ENCODE measurements around the gene RAB28. TPM values are rescaled to one million over a fixed set of nuclear protein-coding genes. Genes with fewer than 3 reads are reported as not detected.

The RAB28 gene
- total RNA-seq, 1 experiment from 2014 or later = 12.1 TPM

DNA sequence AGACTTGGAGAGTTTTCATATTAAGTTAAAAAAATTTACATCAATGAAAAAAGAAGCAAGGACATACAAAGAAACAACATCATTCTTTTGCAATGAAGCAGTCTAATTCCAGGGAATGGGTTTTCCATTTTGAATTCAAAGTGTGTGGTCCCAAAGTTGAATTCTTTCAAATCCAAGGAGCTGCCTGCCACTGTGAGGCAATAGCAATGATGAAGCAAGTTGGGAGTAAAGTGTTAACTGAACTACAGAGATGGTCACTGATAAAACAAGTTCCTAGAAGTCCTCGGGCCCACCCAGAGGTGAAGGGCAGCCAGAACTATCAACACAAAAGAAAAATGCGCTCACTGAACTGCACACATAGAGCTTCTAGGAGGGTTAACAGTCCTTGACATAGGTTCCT lies 115.9 kb downstream of the RAB28 start:
- H4K20me1 ChIP-seq (ENCODE audit: insufficient read depth) = no peaks in the 10 kb centered on the region
- H3K27me3 ChIP-seq (ENCODE audit: insufficient read depth, low read length) = no peaks in the 10 kb centered on the region
- ATAC-seq (no peak), DNase-seq (ENCODE audit: low read depth, low spot score) (no peak)
- no peak overlapping the region for H3K4me2 ChIP-seq (ENCODE audit: low read length)
- no peaks in the 10 kb centered on the region for H3K4me1 ChIP-seq (ENCODE audit: control insufficient read depth in 1 of 2, insufficient read depth in 2 of 2, low read length in 2 of 2)
- POLR2A ChIA-PET = no interaction called here
- H3K9ac ChIP-seq (ENCODE audit: low read length) = no peak overlapping the region
- H3K79me2 ChIP-seq (ENCODE audit: insufficient read depth, low read length) = no peaks in the 10 kb centered on the region
- CTCF ChIA-PET = no interaction called here
- no peaks in the 10 kb centered on the region for H3K9me2 ChIP-seq (ENCODE audit: insufficient read depth)
- H3K4me3 ChIP-seq (replicated peaks in 1 of 2; ENCODE audit: low read depth in 1 of 2, low read length in 2 of 2) = no peak overlapping the region
- H3K27ac ChIP-seq (ENCODE audit: low read depth, low read length) = no peak overlapping the region
- RAD21 ChIA-PET (ENCODE audit: low non-redundant PET in 1 of 2, low total read pairs in 2 of 2, uncharacterized antibody in 2 of 2, unreplicated experiment in 2 of 2) = no interaction called here
- H2AFZ ChIP-seq (ENCODE audit: low read depth, low read length, poor library complexity, severe bottlenecking) = no peak overlapping the region
- H3K36me3 ChIP-seq (ENCODE audit: control insufficient read depth in 1 of 2, insufficient read depth in 2 of 2, low read length in 2 of 2) = no peaks in the 10 kb centered on the region
- no peaks in the 10 kb centered on the region for H3K9me3 ChIP-seq (ENCODE audit: control insufficient read depth in 1 of 2, insufficient read depth in 1 of 2, low read depth in 1 of 2, low read length in 2 of 2)
- TF ChIP-seq SRF (IDR thresholded peaks at IDR 0.05; ENCODE audit: low read depth) = no peak
- no peak for TF ChIP-seq ELF1 (IDR thresholded peaks at IDR 0.05; ENCODE audit: borderline replicate concordance, low read depth)
- TF ChIP-seq, protein P1, sequence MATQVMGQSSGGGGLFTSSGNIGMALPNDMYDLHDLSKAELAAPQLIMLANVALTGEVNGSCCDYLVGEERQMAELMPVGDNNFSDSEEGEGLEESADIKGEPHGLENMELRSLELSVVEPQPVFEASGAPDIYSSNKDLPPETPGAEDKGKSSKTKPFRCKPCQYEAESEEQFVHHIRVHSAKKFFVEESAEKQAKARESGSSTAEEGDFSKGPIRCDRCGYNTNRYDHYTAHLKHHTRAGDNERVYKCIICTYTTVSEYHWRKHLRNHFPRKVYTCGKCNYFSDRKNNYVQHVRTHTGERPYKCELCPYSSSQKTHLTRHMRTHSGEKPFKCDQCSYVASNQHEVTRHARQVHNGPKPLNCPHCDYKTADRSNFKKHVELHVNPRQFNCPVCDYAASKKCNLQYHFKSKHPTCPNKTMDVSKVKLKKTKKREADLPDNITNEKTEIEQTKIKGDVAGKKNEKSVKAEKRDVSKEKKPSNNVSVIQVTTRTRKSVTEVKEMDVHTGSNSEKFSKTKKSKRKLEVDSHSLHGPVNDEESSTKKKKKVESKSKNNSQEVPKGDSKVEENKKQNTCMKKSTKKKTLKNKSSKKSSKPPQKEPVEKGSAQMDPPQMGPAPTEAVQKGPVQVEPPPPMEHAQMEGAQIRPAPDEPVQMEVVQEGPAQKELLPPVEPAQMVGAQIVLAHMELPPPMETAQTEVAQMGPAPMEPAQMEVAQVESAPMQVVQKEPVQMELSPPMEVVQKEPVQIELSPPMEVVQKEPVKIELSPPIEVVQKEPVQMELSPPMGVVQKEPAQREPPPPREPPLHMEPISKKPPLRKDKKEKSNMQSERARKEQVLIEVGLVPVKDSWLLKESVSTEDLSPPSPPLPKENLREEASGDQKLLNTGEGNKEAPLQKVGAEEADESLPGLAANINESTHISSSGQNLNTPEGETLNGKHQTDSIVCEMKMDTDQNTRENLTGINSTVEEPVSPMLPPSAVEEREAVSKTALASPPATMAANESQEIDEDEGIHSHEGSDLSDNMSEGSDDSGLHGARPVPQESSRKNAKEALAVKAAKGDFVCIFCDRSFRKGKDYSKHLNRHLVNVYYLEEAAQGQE (IDR thresholded peaks at IDR 0.05; ENCODE audit: low read depth) = no peak
- TF ChIP-seq SP1 (IDR thresholded peaks at IDR 0.05; ENCODE audit: low read depth) = no peak
- no peak for TF ChIP-seq ZNF274 (IDR thresholded peaks at IDR 0.05; ENCODE audit: low read depth, low read length)
- TF ChIP-seq ZBTB33 (IDR thresholded peaks at IDR 0.05; ENCODE audit: extremely low read depth, insufficient replicate concordance, low read length) = no peak
- no peak for TF ChIP-seq EZH2phosphoT487 (IDR thresholded peaks at IDR 0.05; ENCODE audit: borderline replicate concordance)
- TF ChIP-seq TCF7L2 (IDR thresholded peaks at IDR 0.05; ENCODE audit: borderline replicate concordance, extremely low read depth, insufficient read depth, insufficient read length) = no peak
- TF ChIP-seq ZFX (IDR thresholded peaks at IDR 0.05) = no peak
- no peak for TF ChIP-seq CEBPB (IDR thresholded peaks at IDR 0.05; ENCODE audit: low read depth)
- TF ChIP-seq POLR2AphosphoS5 (IDR thresholded peaks at IDR 0.05; ENCODE audit: low read depth, low read length) = no peak
- TF ChIP-seq YY1 (IDR thresholded peaks at IDR 0.05; ENCODE audit: extremely low read depth, insufficient replicate concordance, low read depth, low read length) = no peak
- no peak for TF ChIP-seq CTCF (IDR thresholded peaks at IDR 0.05 in 2 of 3, conservative IDR thresholded peaks at IDR 0.05 in 1 of 3; ENCODE audit: borderline replicate concordance in 1 of 3, insufficient read depth in 1 of 3, low read depth in 2 of 3, low read length in 2 of 3)
- no peak for TF ChIP-seq SIN3A (IDR thresholded peaks at IDR 0.05; ENCODE audit: low read depth)
- no peak for TF ChIP-seq MAX (IDR thresholded peaks at IDR 0.05)
- intact Hi-C loops (cut with micrococcal nuclease) = no loop called here
- BruUV-seq (replicated peaks) = no TSS peak

All from HCT116 (cell line).